GM18909 (cell line): ENCODE results near the gene CEP128.

ENCODE experiments used
- ATAC-seq: cut with Tn5 transposase; IDR thresholded peaks from one replicate; pipeline ENCODE4 v1.9.1; 2021; ENCODE audit warnings: mild to moderate bottlenecking; ENCODE audit not compliant: unreplicated experiment, poor library complexity

The CEP128 gene

GRCh38 chr14:80627745-80628144 lies 313.8 kb downstream of the CEP128 start:
- no peak for ATAC-seq

- ATAC-seq: no peak
Measured at GRCh38 chr14:80624581-80624980, 317.0 kb downstream of the CEP128 start.

- ATAC-seq: peak; percentile 82
Measured at GRCh38 chr14:80621701-80622100, 319.8 kb downstream of the CEP128 start.

GRCh38 chr14:80620434-80620833 lies 321.1 kb downstream of the CEP128 start:
- ATAC-seq: no peak

GRCh38 chr14:80618751-80619329 lies 322.7 kb downstream of the CEP128 start:
- no peak for ATAC-seq

GRCh38 chr14:80615831-80616230 lies 325.7 kb downstream of the CEP128 start:
- ATAC-seq: peak; percentile 80

- ATAC-seq: no peak
Measured at GRCh38 chr14:80609055-80609454, 332.5 kb downstream of the CEP128 start.

- ATAC-seq: no peak
Measured at GRCh38 chr14:80608563-80608962, 333.0 kb downstream of the CEP128 start.

GRCh38 chr14:80607430-80608190 lies 333.9 kb downstream of the CEP128 start:
- no peak for ATAC-seq

GRCh38 chr14:80606347-80606772 lies 335.2 kb downstream of the CEP128 start:
- ATAC-seq: no peak

- ATAC-seq: no peak
Measured at GRCh38 chr14:80605536-80605935, 336.0 kb downstream of the CEP128 start.

- no peak for ATAC-seq
Measured at GRCh38 chr14:80602946-80603345, 338.6 kb downstream of the CEP128 start.

GRCh38 chr14:80587096-80587724 lies 354.3 kb downstream of the CEP128 start:
- peak; percentile 97 for ATAC-seq

- ATAC-seq: no peak
Measured at GRCh38 chr14:80586131-80586530, 355.4 kb downstream of the CEP128 start.

GRCh38 chr14:80585506-80585835 lies 356.1 kb downstream of the CEP128 start:
- no peak for ATAC-seq

GRCh38 chr14:80584744-80585505 lies 356.6 kb downstream of the CEP128 start:
- no peak for ATAC-seq

- no peak for ATAC-seq
Measured at GRCh38 chr14:80577599-80577998, 363.9 kb downstream of the CEP128 start.

GRCh38 chr14:80576401-80576800 lies 365.1 kb downstream of the CEP128 start:
- ATAC-seq: no peak

- ATAC-seq: no peak
Measured at GRCh38 chr14:80575763-80576162, 365.8 kb downstream of the CEP128 start.

GRCh38 chr14:80572666-80573065 lies 368.9 kb downstream of the CEP128 start:
- ATAC-seq: no peak

GRCh38 chr14:80570930-80571298 lies 370.6 kb downstream of the CEP128 start:
- ATAC-seq: no peak
